GM18505 (cell line): Measurements from ENCODE around the gene CLEC2D.

ENCODE experiments used
- ATAC-seq: cut with Tn5 transposase; IDR thresholded peaks from one replicate; pipeline ENCODE4 v1.9.1; 2021; ENCODE audit not compliant: unreplicated experiment
- POLR2A ChIP-seq: IDR thresholded peaks from 4 replicates; pipeline ENCODE4 v1.6.1; 2011; ENCODE audit warnings: borderline replicate concordance; ENCODE audit not compliant: insufficient read depth, insufficient read length; ENCODE audit errors: extremely low read depth

CLEC2D gene

GRCh38 chr12:9717070-9717925, 47.8 kb downstream of the CLEC2D start:
- ATAC-seq, result no peak
- TF ChIP-seq POLR2A, result peak; percentile 39

DNA sequence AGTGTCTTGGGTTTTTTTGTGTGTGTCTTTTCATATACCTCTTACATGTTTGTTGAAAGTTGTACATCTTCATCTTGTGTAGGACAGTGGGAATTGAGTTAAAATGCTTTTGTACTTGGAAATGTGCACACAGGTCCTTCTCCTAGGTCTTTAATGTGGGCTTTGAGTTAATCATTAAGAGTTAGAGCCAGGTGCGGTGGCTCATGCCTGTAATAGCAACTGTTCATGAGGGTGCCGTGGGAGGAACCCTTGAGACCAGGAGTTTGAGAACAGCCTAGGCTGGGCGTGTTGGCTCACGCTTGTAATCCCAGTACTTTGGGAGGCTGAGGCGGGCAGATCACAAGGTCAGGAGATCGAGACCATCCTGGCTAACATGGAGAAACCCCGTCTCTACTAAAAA, 49.5 kb downstream of the CLEC2D start:
- ATAC-seq, result no peak
- TF ChIP-seq POLR2A, result no peak

GRCh38 chr12:9719790-9720189, 50.3 kb downstream of the CLEC2D start:
- no peak for ATAC-seq
- TF ChIP-seq POLR2A, result peak; percentile 17

GRCh38 chr12:9721394-9722092, 52.0 kb downstream of the CLEC2D start:
- no peak for TF ChIP-seq POLR2A
- peak; percentile 60 for ATAC-seq

- TF ChIP-seq POLR2A, result no peak
- no peak for ATAC-seq
Observed at GRCh38 chr12:9724023-9724422, 54.5 kb downstream of the CLEC2D start.

DNA sequence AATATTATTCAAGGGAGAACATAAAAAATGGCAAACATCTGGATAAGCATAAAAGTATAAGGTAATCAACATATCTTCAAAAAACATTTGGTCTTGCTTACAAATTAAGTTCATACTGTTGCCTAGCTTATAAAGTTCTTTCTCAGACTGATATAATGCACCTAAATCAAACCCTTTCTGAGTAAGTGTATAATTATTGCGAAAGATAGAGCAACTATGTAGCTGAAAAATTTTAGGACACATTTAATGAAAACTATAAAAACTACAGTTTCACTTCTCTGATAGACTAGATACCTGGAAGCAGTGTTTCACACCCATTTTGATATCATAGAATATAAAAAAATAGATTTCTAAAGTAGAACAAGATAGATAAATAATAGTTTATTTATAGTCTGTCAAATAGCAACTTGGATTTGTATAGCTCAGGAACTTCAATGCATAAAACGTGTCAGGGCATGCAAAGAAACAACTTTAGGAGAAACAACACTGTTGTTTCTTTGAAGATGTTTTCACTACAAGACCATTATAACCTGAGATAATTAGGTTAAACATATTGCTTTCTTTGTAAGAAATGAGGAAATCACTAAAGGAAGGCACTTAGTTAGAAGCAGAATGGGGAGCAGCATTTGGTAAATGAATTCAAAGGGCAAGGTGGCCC, 55.8 kb downstream of the CLEC2D start:
- ATAC-seq, result no peak
- no peak for TF ChIP-seq POLR2A

DNA sequence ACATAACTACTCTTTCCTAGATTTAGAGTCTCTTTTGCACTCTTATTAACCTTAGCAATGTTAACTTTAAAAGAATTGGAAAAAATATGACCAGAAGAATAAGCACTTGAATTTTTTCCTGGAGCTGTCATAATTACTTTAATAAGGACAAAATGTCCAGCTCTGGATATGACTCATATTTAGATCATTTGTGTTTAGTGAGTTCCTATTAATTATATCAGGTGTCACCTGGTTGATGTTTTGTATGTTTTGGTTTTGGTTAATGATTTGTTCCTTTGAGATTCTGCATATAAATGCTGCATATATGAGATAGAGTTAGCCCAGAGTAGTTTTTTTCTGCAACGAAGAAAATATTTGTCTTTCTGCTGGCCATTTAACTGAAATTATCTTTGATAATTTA, 58.3 kb downstream of the CLEC2D start:
- no peak for TF ChIP-seq POLR2A
- ATAC-seq, result no peak

DNA sequence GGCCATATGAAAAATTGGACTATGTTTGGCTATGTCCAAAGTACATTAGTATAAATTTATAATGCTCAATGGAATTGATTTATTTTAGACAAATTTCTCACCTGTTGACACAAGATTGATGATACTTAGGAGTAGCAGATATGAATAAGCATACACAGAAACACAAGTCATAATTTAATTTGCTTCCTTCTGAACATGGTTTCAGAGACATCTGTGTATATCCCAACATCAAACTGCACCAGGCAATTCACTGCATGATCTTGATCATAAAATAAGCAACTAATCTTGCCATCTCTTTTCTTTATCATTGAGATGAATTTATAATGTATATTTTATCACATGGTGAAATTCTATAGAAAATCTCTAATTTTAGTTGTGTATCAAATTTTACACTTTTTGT, 59.6 kb downstream of the CLEC2D start:
- TF ChIP-seq POLR2A, result no peak
- no peak for ATAC-seq

GRCh38 chr12:9730011-9730410, 60.5 kb downstream of the CLEC2D start:
- peak; percentile 19 for TF ChIP-seq POLR2A
- no peak for ATAC-seq

DNA sequence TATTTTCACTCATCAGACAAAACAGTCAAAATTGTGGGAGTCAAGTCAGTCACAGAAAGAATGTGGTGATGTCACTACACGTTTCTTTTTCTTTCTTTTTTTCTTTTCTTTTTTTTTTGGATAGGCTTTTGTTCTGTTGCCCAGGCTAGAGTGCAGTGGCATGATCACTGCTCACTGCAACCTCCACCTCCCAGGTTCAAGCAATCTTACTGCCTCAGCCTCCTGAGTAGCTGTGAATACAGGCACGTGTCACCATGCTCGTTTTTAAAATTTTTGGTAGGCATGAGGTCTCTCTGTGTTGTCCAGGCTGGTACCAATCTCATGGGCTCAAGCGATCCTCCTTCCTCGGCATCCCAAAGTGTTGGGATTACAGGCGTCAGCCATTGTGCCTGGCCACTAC, 61.1 kb downstream of the CLEC2D start:
- TF ChIP-seq POLR2A, result peak; percentile 7
- ATAC-seq, result no peak

DNA sequence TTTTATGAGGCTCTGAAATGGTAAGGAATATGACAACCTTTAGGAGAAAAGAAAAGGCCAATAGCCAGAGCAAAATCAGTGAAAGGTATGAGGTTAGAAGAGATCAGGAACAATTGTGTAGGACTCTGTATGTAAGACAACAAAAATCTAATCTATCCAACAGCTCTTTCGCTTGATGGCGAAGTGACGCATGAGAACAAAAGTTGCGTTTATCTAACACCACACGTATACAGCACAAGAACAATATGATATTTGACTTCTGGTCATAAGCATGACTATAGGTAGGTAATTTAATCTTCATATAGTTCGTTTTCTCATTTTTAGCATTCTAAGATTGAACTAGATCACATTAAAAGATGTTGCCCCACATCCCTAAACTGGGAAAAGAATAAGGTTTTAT, 61.9 kb downstream of the CLEC2D start:
- ATAC-seq, result no peak
- no peak for TF ChIP-seq POLR2A

DNA sequence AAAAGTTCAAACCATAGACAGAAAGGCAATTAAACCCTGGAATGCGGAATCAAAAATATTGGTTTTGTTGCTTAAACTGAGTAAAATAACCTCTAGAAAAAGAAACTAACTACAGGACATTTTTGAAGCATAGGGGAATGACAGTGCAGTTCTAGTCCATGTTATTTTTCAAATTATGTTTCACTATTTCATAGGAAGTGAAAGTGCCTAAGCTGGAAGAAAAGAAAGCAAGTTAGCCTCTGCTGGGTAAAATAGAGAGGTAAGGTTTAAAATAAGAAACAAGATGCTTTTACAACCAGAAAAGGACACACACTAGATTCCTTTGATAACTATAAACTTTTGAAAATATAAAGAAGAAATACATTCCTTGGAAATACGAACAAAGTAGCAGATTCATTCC, 62.3 kb downstream of the CLEC2D start:
- TF ChIP-seq POLR2A, result no peak
- no peak for ATAC-seq

GRCh38 chr12:9732921-9733461, 63.5 kb downstream of the CLEC2D start, which contains the start of gene CLECL1:
Gene CLECL1 (minus strand): TSS chr12:9733097.
- no peak for ATAC-seq
- TF ChIP-seq POLR2A, result peak; percentile 54

DNA sequence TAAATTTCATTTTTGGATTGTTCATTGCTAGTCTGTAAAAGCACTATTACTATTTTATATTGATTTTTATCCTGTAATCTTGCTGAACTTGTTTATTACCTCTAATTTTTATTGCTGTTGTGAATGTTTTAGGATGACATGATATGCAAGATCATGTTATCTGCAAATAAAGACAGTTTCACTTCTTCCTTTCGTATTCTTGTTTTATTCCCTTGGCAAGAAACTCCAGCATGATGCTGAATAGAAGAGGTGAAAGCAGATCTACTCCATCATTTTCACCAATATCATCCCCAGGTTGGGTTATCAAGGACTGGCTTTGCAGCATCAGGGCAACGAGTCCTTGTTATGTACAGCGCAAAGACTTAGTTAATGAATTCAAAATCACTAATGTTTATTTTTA, 66.1 kb downstream of the CLEC2D start:
- ATAC-seq, result no peak
- no peak for TF ChIP-seq POLR2A
